ENCODE results near the gene CSNK1G1.

DNA sequence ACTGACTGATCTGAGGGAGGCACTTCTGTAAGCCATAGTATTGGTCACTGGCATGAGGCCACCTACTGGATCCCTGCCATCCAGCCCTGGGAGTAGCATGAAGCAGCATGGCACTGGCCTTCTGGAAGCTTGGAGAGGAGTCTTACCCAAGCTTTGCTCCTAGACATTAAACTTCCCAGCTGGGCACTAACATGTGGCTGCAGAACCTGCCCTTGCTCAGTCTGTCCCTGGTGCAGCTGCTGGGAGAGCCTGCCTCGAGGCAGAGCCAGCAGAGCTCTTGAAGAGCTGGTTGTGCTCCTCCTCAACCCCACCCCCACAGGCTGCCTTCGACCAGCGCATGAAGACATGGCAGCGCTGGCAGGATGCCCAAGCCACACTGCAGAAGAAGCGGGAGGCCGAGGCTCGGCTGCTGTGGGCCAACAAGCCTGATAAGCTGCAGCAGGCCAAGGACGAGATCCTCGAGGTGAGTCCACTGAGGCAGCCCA is 221.6 kb downstream of the CSNK1G1 start:
- no peak for TF ChIP-seq POLR2A (IDR thresholded peaks at IDR 0.05; ENCODE audit: low read length)
- TF ChIP-seq GATA1 (IDR thresholded peaks at IDR 0.05; ENCODE audit: low read depth, low read length): no peak
